ENCODE data around the gene BBS2. TPM values are rescaled to one million over a fixed set of nuclear protein-coding genes. Genes with fewer than 3 reads are reported as not detected.

The BBS2 gene
- total and polyA plus RNA-seq, 9 of the 15 experiments (the other 6 are each of a cell fraction or from before 2014, with no cell fraction given), result 4.2 to 22.7 (median 10.2) TPM

- ChIA-PET POLR2A (interaction anchor here (0.7 to 2.0 kb wide), 2 partner anchors 9 to 32 kb away, joined by 3 to 6 read pairs; no protein-coding TSS in a partner anchor), CTCF (ENCODE audit: low intra/inter-chr PET ratio) (no interaction called here)
- Histone ChIP-seq H3K9me1 (ENCODE audit: control insufficient read depth, insufficient read depth, low read length) (no peaks in the 10 kb centered on the region), H3K4me1 (replicated peaks in 1 of 2; ENCODE audit: control insufficient read depth in 2 of 2, insufficient read depth in 2 of 2, low read length in 2 of 2) (no peaks in the 10 kb centered on the region; a peak in 1 of 5 replicates), H3K27me3 (ENCODE audit: control insufficient read depth in 2 of 2, insufficient read depth in 2 of 2, low read length in 2 of 2) (no peaks in the 10 kb centered on the region), H4K20me1 (replicated peaks; ENCODE audit: control insufficient read depth, insufficient read depth, low read length) (no peaks in the 10 kb centered on the region; the same call in 1 of the 2 replicates), H3K79me2 (ENCODE audit: control insufficient read depth, insufficient read depth, low read length) (no peaks in the 10 kb centered on the region), H3K9ac (ENCODE audit: insufficient read depth in 1 of 2, low read depth in 2 of 2, low read length in 2 of 2) (no peak overlapping the region), H3K4me3 (no peak overlapping the region), H3K27ac (ENCODE audit: extremely low read depth, low read depth, low read length) (no peak overlapping the region), H3K36me3 (ENCODE audit: control insufficient read depth, insufficient read depth, low read length) (no peaks in the 10 kb centered on the region), H3K9me3 (replicated peaks; ENCODE audit: control insufficient read depth, insufficient read depth, low read depth, low read length) (no peaks in the 10 kb centered on the region), H3K4me2 (ENCODE audit: insufficient read depth, low read length) (no peak overlapping the region), H2AFZ (ENCODE audit: low read depth, low read length) (no peak overlapping the region)
- BruUV-seq (replicated peaks), result no TSS peak
- no peak for ATAC-seq
- in situ Hi-C loops (cut with MboI) (no loop called here), intact Hi-C loops (cut with micrococcal nuclease) (no loop called here)
- peak; percentile 40; the same call in 1 of the 2 replicates for TF ChIP-seq ZNF316 (IDR thresholded peaks at IDR 0.05)
- TF ChIP-seq CBFB (CRISPR knock-in tag; IDR thresholded peaks at IDR 0.05), result no peak
- peak; percentile 57 for TF ChIP-seq MEIS2 (IDR thresholded peaks at IDR 0.05; ENCODE audit: partially characterized antibody)
- no peak for TF ChIP-seq KLF10 (CRISPR knock-in tag; IDR thresholded peaks at IDR 0.05)
- no peak for TF ChIP-seq ERF (CRISPR knock-in tag; IDR thresholded peaks at IDR 0.05)
- no peak for TF ChIP-seq SREBF2 (CRISPR knock-in tag; IDR thresholded peaks at IDR 0.05)
- no peak for TF ChIP-seq BDP1 (IDR thresholded peaks at IDR 0.05; ENCODE audit: insufficient read depth, insufficient read length)
- no peak for DNase-seq (ENCODE audit: extremely low read depth in 1 of 4, low spot score in 3 of 4)
- no peak for FAIRE-seq
Measured at GRCh38 chr16:56506941-56507340, 12.9 kb downstream of the BBS2 start.

GRCh38 chr16:56505181-56505580 is 14.6 kb downstream of the BBS2 start:
- Histone ChIP-seq H3K27ac (ENCODE audit: extremely low read depth, low read depth, low read length) (no peak overlapping the region), H3K4me3 (no peak overlapping the region), H3K27me3 (ENCODE audit: control insufficient read depth in 2 of 2, insufficient read depth in 2 of 2, low read length in 2 of 2) (no peaks in the 10 kb centered on the region), H3K9me1 (ENCODE audit: control insufficient read depth, insufficient read depth, low read length) (no peaks in the 10 kb centered on the region), H3K9ac (ENCODE audit: insufficient read depth in 1 of 2, low read depth in 2 of 2, low read length in 2 of 2) (no peak overlapping the region), H3K36me3 (ENCODE audit: control insufficient read depth, insufficient read depth, low read length) (no peaks in the 10 kb centered on the region), H2AFZ (ENCODE audit: low read depth, low read length) (no peak overlapping the region), H3K9me3 (replicated peaks; ENCODE audit: control insufficient read depth, insufficient read depth, low read depth, low read length) (no peaks in the 10 kb centered on the region), H3K4me2 (ENCODE audit: insufficient read depth, low read length) (no peak overlapping the region), H3K4me1 (replicated peaks in 1 of 2; ENCODE audit: control insufficient read depth in 2 of 2, insufficient read depth in 2 of 2, low read length in 2 of 2) (no peaks in the 10 kb centered on the region; a peak in 1 of 5 replicates), H3K79me2 (ENCODE audit: control insufficient read depth, insufficient read depth, low read length) (no peaks in the 10 kb centered on the region), H4K20me1 (replicated peaks; ENCODE audit: control insufficient read depth, insufficient read depth, low read length) (no peaks in the 10 kb centered on the region; the same call in 1 of the 2 replicates)
- DNase-seq (ENCODE audit: extremely low read depth in 1 of 4, low spot score in 3 of 4), result no peak
- ChIA-PET CTCF (ENCODE audit: low intra/inter-chr PET ratio) (no interaction called here), POLR2A (interaction anchor here (0.9 to 2.0 kb wide), 3 partner anchors 8 to 11 kb away, joined by 3 to 6 read pairs (median 3); no protein-coding TSS in a partner anchor)
- TF ChIP-seq RFX1 (IDR thresholded peaks at IDR 0.05) (peak; percentile 14; the same call in 1 of the 2 replicates), GTF2A2 (tag; IDR thresholded peaks at IDR 0.05) (no peak), DEAF1 (CRISPR knock-in tag; IDR thresholded peaks at IDR 0.05) (no peak), ZNF551 (CRISPR knock-in tag; IDR thresholded peaks at IDR 0.05) (no peak), HINFP (tag; conservative IDR thresholded peaks at IDR 0.05; ENCODE audit: low read depth) (no peak), MAFF (IDR thresholded peaks at IDR 0.05; ENCODE audit: low read length) (no peak)
- intact Hi-C loops (cut with micrococcal nuclease), result no loop called here
- ATAC-seq, result no peak
- WGBS (ENCODE audit: insufficient coverage, low coverage, missing lambda C conversion rate), result 41% methylated on average over 3 of the region's 3 CpGs
- BruUV-seq (replicated peaks), result no TSS peak
- no peak for FAIRE-seq
- in situ Hi-C loops (cut with MboI), result no loop called here

Data from K562 (cell line).